ENCODE data around the gene ZNF70. TPM values are rescaled to one million over a fixed set of nuclear protein-coding genes. Genes with fewer than 3 reads are reported as not detected.

Gene ZNF70
- total and polyA plus RNA-seq, 2 of the 13 experiments (the other 11 are each of a cell fraction or from before 2014, with no cell fraction given), result 0.62 to 3.6 TPM

DNA sequence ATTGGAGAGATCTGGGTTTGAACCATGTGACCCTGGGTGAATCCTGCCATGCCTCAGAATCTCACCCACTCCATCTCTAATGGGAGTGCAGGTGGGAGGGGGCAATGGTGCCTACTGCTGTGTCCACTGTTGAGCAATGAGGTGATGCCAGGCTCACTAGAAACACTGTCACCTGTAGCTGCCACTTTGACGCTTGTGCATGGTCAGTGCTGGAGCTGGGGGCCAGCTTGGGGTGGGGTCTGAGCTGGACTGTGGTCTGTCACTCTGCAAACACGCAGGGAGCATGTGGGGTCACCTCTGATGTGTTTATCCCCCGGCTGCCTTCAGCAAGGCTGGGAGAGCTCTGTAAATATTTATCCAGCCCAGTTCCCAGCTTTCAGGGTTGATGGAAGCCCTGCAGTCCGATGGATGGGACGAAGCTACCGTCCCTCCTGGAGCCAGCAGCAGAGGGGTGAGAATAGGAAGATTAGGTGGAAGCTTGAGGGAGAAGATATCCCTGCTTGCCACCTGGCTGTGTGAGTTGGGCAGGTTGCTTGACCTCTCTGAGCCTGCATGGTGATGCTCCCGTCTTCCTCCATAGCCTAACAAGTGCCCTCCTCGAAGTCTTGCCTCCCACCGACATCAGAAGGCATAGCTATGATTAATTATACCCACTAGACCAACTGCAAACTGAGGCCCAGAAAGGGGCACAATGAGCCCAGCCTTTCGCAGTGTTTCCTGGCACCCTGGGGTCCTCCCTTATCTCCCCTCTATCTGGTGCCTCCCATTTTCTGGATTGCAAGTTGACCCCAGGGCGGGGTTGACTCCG is 23.4 kb upstream of the ZNF70 start (continued):
- no peak for TF ChIP-seq ZBTB37 (CRISPR knock-in tag; IDR thresholded peaks at IDR 0.05)
- TF ChIP-seq POLR2AphosphoS2 (IDR thresholded peaks at IDR 0.05; ENCODE audit: low read depth, low read length), result no peak
- TF ChIP-seq, protein P1, sequence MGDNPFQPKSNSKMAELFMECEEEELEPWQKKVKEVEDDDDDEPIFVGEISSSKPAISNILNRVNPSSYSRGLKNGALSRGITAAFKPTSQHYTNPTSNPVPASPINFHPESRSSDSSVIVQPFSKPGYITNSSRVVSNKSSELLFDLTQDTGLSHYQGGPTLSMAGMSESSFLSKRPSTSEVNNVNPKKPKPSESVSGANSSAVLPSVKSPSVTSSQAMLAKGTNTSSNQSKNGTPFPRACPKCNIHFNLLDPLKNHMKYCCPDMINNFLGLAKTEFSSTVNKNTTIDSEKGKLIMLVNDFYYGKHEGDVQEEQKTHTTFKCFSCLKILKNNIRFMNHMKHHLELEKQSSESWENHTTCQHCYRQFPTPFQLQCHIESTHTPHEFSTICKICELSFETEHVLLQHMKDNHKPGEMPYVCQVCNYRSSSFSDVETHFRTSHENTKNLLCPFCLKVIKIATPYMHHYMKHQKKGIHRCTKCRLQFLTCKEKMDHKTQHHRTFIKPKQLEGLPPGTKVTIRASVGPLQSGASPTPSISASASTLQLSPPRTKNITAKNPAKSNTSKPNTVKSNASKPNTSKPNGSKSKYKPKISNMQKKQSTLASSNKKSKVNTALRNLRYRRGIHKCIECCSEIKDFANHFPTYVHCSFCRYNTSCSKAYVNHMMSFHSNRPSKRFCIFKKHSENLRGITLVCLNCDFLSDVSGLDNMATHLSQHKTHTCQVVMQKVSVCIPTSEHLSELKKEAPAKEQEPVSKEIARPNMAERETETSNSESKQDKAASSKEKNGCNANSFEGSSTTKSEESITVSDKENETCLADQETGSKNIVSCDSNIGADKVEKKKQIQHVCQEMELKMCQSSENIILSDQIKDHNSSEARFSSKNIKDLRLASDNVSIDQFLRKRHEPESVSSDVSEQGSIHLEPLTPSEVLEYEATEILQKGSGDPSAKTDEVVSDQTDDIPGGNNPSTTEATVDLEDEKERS (CRISPR knock-in tag; IDR thresholded peaks at IDR 0.05), result peak; percentile 29; the same call in 1 of the 2 replicates
- no peak for TF ChIP-seq ZNF557 (CRISPR knock-in tag; IDR thresholded peaks at IDR 0.05)
- no peak; the same call in 1 of the 2 replicates for TF ChIP-seq KDM4B (CRISPR knock-in tag; IDR thresholded peaks at IDR 0.05)
- TF ChIP-seq IRF2 (CRISPR knock-in tag; IDR thresholded peaks at IDR 0.05), result peak; percentile 58; the same call in 1 of the 2 replicates
- TF ChIP-seq HDAC2 (CRISPR knock-in tag; IDR thresholded peaks at IDR 0.05), result peak; percentile 91
- TF ChIP-seq HDAC1 (CRISPR knock-in tag; IDR thresholded peaks at IDR 0.05), result peak; percentile 91
- no peak for TF ChIP-seq ZC3H4 (CRISPR knock-in tag; IDR thresholded peaks at IDR 0.05; ENCODE audit: borderline replicate concordance)
- TF ChIP-seq, protein P2, sequence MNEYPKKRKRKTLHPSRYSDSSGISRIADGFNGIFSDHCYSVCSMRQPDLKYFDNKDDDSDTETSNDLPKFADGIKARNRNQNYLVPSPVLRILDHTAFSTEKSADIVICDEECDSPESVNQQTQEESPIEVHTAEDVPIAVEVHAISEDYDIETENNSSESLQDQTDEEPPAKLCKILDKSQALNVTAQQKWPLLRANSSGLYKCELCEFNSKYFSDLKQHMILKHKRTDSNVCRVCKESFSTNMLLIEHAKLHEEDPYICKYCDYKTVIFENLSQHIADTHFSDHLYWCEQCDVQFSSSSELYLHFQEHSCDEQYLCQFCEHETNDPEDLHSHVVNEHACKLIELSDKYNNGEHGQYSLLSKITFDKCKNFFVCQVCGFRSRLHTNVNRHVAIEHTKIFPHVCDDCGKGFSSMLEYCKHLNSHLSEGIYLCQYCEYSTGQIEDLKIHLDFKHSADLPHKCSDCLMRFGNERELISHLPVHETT (CRISPR knock-in tag; conservative IDR thresholded peaks at IDR 0.05), result no peak
- TF ChIP-seq ZNF235 (CRISPR knock-in tag; IDR thresholded peaks at IDR 0.05; ENCODE audit: borderline replicate concordance), result no peak
- TF ChIP-seq ZNF614 (CRISPR knock-in tag; IDR thresholded peaks at IDR 0.05; ENCODE audit: borderline replicate concordance), result peak; percentile 78
- TF ChIP-seq NFE2 (CRISPR knock-in tag; IDR thresholded peaks at IDR 0.05), result no peak
- TF ChIP-seq HOXA5 (CRISPR knock-in tag; IDR thresholded peaks at IDR 0.05), result no peak
- TF ChIP-seq MEF2D (CRISPR knock-in tag; IDR thresholded peaks at IDR 0.05), result no peak; the same call in 1 of the 2 replicates
- TF ChIP-seq TGIF2 (CRISPR knock-in tag; IDR thresholded peaks at IDR 0.05), result peak; percentile 87
- TF ChIP-seq ZNF556 (CRISPR knock-in tag; IDR thresholded peaks at IDR 0.05; ENCODE audit: borderline replicate concordance), result no peak; the same call in 1 of the 2 replicates
- peak; percentile 27; the same call in 1 of the 2 replicates for TF ChIP-seq MYC (CRISPR knock-in tag; IDR thresholded peaks at IDR 0.05; ENCODE audit: borderline replicate concordance)
- TF ChIP-seq, protein P3, sequence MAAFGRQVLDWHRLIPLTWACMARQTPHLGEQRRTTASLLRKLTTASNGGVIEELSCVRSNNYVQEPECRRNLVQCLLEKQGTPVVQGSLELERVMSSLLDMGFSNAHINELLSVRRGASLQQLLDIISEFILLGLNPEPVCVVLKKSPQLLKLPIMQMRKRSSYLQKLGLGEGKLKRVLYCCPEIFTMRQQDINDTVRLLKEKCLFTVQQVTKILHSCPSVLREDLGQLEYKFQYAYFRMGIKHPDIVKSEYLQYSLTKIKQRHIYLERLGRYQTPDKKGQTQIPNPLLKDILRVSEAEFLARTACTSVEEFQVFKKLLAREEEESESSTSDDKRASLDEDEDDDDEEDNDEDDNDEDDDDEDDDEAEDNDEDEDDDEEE (CRISPR knock-in tag; IDR thresholded peaks at IDR 0.05), result no peak
- TF ChIP-seq SNRNP70 (IDR thresholded peaks at IDR 0.05; ENCODE audit: low read depth, low read length), result no peak
- no peak for TF ChIP-seq RAD51 (IDR thresholded peaks at IDR 0.05; ENCODE audit: borderline replicate concordance)
- peak; percentile 93; the same call in 1 of the 2 replicates for TF ChIP-seq MIER3 (CRISPR knock-in tag; IDR thresholded peaks at IDR 0.05; ENCODE audit: borderline replicate concordance)
- TF ChIP-seq SNAPC2 (CRISPR knock-in tag; IDR thresholded peaks at IDR 0.05), result peak; percentile 69; the same call in 1 of the 2 replicates
- no peak for TF ChIP-seq ZNF550 (CRISPR knock-in tag; IDR thresholded peaks at IDR 0.05; ENCODE audit: borderline replicate concordance)
